HG03025 (cell line): Measurements from ENCODE around the gene MLST8.
"Not testable (repeated sequence)": the region's sequence is repeated elsewhere in the genome, so short reads cannot be mapped to it uniquely, and the experiment has no call there.

Source experiments
- ATAC-seq: cut with Tn5 transposase; IDR thresholded peaks from one replicate; pipeline ENCODE4 v1.9.1; 2021; ENCODE audit warnings: mild to moderate bottlenecking, moderate library complexity; ENCODE audit not compliant: unreplicated experiment, low FRiP score

MLST8 gene

DNA sequence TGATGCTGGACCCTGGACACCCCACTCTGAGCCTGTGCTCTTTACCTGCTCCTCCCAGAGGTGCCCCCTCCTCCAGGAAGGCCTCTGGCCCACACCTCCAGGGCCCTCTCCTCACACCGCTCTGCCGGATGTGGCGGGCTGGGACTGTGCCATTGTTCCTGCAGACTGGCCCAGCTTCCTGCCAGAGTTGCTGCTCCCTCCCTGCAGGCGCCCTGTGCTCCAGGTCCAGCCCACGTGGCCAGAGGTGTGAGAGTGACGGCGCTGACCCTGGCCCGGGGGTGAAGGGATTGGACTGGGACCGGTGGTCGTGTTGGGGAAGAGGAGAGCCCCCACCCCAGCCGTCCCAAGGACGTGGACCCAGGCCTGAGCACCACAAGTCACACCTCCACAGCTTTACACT, 23.8 kb downstream of the MLST8 start:
- ATAC-seq, result no peak

GRCh38 chr16:2229632-2230250, 24.5 kb downstream of the MLST8 start:
- no peak for ATAC-seq

DNA sequence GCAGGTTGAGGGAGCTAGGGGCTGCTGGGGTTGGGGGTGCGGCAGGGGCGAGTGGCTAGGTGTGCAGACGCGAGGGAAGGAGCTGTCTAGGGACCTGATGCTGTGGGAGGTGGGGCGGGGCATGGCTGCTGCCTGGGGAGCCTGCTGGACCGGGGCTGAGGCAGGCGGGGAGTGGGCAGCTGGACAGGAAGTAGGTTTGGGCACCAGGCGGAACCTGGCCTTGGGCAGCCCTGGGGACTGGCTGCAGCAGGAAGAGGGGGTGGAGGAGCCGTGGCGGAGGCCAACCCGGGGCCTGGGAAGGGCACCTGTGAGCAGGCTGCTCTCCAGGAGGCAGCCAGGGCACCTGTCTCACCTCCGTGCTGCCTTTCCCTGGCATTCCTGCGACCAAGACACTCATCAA, 25.1 kb downstream of the MLST8 start:
- no peak for ATAC-seq

GRCh38 chr16:2231016-2231931, 26.0 kb downstream of the MLST8 start:
- ATAC-seq, result no peak

DNA sequence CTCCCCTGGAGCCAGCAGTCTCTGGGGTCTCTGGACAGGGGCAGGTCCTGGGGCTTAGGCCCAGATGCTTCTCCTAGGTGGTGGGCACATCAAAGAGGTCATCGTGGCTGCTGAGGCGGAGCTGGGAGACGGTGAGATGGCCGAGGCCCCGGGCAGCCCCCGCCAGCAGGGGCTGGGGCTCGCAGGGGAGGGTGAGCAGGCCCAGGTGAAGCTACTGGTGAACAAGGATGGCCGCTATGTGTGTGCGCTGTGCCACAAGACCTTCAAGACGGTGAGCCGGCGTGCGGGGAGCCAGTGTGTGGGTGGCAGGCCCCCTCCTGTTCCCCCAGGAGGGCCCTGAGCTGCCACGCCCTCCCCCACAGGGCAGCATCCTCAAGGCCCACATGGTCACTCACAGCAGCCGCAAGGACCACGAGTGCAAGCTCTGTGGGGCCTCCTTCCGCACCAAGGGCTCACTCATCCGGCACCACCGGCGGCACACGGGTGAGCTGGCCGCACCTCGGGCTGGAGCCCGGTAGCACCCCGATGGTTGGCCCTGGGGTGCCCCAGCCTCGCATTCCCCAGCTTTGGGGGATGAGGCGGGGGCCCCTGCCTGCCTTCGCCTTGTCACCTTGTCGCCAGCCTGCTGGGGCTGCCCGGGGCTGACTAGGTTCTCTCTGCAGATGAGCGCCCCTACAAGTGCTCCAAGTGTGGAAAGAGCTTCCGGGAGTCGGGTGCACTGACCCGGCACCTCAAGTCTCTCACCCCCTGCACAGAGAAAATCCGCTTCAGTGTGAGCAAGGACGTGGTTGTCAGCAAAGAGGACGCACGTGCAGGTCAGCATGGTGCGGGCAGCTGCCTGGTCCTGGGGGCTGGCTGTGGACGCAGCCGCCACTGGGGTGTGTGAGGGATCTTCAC, 27.1 kb downstream of the MLST8 start:
- no peak for ATAC-seq

DNA sequence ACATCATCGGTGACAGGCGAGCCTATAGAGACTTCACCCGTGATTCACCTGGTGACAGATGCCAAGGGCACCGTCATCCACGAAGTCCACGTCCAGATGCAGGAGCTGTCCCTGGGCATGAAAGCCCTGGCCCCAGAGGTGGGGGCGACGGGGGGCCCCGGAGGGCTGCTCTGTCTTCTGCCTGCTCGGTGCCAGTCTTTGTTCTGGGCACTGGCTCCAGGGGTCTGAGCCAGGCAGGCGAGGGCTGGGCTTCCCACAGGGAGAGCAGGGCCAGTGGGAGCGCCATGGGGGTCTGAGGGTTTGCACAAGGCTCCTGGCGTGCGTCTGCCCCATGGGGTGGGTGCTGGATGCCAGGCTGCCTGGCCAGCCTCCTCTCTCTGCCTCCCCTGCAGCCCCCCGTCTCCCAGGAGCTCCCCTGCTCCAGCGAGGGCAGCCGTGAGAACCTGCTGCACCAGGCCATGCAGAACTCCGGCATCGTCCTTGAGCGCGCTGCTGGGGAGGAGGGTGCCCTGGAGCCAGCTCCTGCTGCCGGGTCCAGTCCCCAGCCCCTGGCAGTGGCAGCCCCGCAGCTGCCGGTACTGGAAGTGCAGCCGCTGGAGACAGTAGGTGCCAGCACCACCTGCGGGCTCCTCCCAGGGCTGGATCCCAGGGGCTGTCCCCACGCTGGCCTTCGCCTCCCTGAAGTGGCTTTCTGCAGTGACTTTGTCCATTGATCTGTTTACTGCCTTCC, 28.0 kb downstream of the MLST8 start:
- ATAC-seq, result no peak

GRCh38 chr16:2233872-2234812, 28.9 kb downstream of the MLST8 start:
- no peak for ATAC-seq

DNA sequence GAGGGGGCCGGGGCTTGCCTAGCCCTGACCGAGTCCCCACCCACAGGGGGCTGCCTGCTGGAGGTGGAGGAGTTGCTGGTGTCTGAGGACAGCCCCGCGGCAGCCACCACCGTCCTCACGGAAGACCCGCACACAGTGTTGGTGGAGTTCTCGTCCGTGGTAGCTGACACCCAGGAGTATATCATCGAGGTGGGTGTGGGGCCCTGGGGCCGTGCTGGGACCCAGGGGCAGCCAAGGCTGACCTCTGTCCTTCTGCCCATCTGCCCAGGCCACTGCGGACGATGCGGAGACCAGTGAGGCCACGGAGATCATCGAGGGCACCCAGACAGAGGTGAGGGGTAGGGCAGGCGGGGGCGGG, 29.5 kb downstream of the MLST8 start:
- no peak for ATAC-seq

DNA sequence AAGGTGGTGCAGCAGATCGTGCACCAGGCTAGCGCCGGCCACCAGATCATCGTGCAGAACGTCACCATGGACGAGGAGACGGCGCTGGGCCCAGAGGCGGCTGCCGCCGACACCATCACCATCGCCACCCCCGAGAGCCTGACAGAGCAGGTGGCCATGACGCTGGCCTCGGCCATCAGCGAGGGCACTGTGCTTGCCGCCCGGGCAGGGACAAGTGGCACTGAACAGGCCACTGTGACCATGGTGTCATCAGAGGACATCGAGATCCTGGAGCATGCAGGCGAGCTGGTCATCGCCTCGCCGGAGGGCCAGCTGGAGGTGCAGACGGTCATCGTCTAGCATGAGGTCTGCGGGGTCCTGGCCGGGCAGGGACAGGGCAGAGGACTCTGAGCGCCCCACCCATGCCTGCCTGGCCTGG, 30.0 kb downstream of the MLST8 start:
- ATAC-seq, result no peak

DNA sequence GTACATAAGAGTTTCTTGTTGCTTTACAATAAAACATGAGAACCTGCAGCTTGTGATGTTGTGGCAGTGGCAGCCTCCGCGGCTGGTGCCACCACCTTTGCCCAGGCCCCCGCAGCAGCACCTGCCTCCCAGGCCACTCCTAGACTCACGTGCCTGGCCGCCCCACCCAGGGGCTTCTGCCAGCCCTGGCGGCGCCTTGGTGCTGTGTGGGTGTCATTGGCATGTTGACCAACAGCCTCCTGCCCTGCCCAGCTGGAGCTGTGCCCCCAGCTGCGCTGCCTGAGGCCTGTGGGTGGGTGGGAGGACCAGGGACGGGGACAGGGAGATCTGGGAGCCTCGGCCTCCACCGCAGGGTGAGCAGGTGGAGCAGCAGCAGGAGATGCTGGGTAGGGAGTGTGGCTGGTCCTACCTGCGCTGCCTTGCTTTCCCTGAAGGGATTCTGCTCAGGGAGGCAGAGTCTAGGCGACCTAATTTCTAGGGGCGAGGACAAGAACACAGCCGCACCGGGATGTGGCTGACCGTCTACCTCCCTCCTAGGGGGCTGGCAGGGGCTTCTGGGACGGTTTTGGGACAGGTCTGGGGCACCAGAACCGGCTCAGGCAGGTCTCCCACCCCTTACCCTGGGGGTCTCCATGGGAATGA, 30.6 kb downstream of the MLST8 start:
- ATAC-seq, result no peak

DNA sequence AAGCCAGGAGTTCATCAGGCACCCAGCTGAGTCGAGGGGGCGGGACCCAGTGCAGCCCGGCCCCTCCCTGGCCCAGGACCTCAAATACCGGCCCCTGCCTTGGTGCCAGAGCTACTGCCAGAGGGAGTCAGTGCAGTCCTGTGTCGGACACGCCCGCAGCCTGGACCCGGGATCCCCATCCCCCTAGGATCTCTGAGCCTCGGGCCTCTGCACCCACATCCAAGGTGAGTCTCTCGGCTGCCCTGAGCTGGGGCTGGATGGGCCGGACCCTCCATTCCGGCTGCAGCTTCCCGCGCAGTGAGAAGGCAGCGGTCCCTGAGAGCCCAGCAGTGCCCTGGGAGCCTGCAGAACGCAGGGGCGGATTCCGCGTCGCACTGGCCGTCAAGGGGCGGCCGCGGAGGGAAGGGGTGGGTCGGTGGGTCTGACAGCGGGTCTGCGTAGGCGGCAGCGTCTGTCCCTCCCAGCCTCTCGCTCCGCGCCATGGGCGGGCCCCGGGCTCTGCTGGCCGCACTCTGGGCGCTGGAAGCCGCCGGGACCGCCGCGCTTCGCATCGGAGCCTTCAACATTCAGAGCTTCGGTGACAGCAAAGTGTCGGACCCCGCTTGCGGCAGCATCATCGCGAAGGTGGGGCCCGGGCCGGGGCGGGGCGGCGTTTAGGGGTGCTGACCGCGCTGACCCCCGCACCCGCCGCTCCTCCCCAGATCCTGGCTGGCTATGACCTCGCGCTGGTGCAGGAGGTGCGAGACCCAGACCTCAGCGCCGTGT, 31.3 kb downstream of the MLST8 start, which contains the start of gene DNASE1L2:
TSS of gene DNASE1L2 (plus strand) at position 108 of the 765 bp plus-strand sequence. CDS start at position 481, 373 bp downstream.
- ATAC-seq, result no peak

DNA sequence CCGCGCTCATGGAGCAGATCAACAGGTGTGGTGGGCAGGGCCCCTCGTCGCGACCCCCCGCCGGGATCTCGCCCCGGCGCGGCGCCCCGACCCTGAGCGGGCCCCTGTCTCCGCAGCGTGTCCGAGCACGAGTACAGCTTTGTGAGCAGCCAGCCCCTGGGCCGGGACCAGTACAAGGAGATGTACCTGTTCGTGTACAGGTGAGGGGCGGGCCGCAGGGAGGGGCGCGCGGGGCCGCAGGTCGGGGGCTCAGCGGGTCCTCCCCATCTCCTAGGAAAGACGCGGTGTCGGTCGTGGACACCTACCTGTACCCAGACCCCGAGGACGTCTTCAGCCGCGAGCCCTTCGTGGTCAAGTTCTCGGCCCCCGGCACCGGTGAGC, 31.8 kb downstream of the MLST8 start:
- no peak for ATAC-seq

GRCh38 chr16:2237493-2238149, 32.4 kb downstream of the MLST8 start:
- ATAC-seq, result no peak

DNA sequence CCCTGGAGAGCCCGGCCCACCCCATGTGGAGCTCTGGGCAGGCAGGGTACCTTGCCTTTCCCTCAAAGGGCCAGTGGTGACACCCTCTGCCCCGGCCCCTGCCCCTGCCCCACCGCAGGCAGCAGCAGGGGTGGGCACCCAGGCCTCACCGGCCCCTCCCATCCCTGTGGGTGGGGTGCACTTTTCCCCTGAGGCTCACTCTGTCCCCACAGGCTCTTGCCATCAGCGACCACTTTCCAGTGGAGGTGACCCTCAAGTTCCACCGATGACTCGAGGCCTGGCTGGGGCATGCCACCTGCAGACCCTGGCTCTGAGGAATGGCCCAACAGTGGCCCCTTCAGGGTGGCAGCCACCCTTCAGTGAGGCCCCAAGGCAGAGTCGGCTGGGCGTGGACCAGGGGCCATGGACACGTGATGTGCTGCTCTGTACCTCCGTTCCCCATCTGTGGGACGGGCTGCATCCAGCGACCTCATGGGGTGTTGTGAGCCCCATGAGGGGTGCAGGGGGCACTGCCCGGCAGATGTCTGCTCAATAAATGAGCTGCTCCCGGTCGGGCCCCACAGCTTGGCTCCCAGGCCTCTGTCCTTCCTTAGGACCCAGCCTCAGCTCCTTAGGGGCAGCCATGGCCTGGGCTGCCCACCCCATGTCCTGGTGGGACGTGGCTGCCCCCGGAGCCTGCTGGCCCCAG, 33.0 kb downstream of the MLST8 start:
- ATAC-seq, result no peak

GRCh38 chr16:2238838-2239675, 33.8 kb downstream of the MLST8 start:
- no peak for ATAC-seq

GRCh38 chr16:2240331-2240730, 35.1 kb downstream of the MLST8 start:
- ATAC-seq, result not testable (repeated sequence)
